Tongue (tissue), 3 donors: Measurements from ENCODE around the gene ANAPC16. TPM values are rescaled to one million over a fixed set of nuclear protein-coding genes. Genes with fewer than 3 reads are reported as not detected.
"Not testable (repeated sequence)": the region's sequence is repeated elsewhere in the genome, so short reads cannot be mapped to it uniquely, and the experiment has no call there.

Experiments used
- DNase-seq: peaks from one replicate; pipeline ENCODE4 v3.0.0-alpha.2; 2015
- small RNA-seq: library from RNA; depleted of rRNA; stranded (forward); fragments of <200 nt; gene quantifications from one replicate; pipeline ENCODE3, GENCODE V24; 2014; ENCODE audit warnings: low replicate concordance
- total RNA-seq: library from RNA; depleted of rRNA; stranded (reverse); fragments of >200 nt; gene quantifications from one replicate; pipeline ENCODE4 v1.2.3, GENCODE V29; 2014

ANAPC16 gene
- total RNA-seq, 1 donor from 2014 or later, result 88.7 TPM

- DNase-seq, result not testable (repeated sequence)
These were observed 63.8 kb downstream of the ANAPC16 start for GRCh38 chr10:72279587-72279986.

GRCh38 chr10:72283131-72283530, 67.3 kb downstream of the ANAPC16 start:
- no peak for DNase-seq

Small RNA genes within 50 kb of the gene (small RNA-seq; reads per million reads assigned to genes)
- not detected for gene RF00019
- not detected for gene RF00340

Other genes with a start within 250 kb of the ANAPC16 start
- 8.3 TPM for gene SPOCK2, start 127.5 kb upstream of the ANAPC16 start, total RNA-seq
- gene ASCC1, start 264 bp downstream of the ANAPC16 start, total RNA-seq, result 29.0 TPM
- gene DDIT4, start 57.9 kb downstream of the ANAPC16 start, total RNA-seq, result 153 TPM
- 18.2 TPM for gene DNAJB12, start 138.9 kb downstream of the ANAPC16 start, total RNA-seq